NCI-H1930 (cell line): Measurements from ENCODE around the gene CNN2.

ENCODE experiments used
- DNase-seq, 2 experiments: peaks; one replicate each; lab custom pipeline; 2025; lab: John Stamatoyannopoulos, UW

Gene CNN2

DNA sequence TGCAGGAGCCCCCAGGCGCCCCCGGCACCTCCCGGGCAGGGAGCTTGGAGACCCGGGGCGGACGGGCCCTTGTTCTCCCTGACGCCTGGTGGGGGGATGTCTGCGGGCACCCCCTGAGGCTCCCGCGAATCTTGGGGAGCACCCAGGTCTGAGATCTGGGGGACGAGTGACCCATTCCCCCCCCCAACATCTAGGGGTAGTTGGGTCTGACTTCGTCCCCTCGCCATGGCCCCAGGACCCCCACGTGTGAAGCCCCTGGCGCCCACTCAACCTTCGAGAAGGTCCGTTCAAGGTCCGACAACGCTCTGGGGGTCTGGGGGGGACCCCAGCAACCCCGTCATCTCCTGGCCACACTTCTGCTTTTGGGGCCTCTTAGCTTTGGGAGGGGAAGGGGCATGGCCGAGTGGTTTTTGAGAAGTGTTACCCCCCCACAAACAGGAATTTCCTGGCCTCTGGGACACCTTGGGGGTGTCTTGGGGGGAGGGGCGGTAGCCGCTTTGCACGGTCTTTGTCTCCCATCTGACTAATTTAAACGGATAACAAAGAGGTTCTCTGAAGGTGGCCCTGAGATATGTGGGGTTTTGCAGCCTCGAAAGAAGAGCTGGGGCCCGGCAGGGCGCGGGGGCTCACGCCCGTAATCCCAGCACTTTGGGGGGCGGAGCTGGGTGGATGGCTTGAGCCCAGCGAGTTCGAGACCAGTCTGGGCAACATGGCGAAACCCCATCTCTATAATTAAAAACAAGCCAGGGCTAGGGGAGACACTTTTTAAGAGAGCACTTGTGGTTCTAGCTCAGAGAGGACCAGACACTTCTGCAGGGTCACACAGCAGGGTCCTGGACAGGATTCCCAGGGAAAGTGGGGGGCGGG is 608 bp downstream of the CNN2 start:
- DNase-seq, result no peak

DNA sequence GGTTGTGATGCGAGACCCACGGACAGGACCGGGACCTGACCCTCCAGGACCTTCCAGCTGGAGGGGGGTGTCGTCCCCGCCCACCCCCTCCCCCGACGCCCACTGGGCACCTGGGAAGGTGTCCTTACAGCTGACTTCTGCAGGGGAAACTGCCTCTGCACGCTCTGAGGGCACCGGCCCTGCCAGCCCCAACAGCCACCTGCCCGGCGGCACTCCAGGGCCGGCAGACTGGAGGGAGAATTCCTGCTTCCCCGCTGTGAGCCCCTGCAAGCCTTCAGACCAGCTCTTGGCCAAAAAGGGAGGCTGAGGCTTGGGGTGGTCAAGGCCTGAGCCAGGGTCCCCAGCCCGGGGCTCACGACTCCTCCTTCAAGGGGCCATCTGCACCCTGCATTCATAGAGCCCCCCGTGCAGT is 1.2 kb downstream of the CNN2 start:
- DNase-seq, result no peak

DNA sequence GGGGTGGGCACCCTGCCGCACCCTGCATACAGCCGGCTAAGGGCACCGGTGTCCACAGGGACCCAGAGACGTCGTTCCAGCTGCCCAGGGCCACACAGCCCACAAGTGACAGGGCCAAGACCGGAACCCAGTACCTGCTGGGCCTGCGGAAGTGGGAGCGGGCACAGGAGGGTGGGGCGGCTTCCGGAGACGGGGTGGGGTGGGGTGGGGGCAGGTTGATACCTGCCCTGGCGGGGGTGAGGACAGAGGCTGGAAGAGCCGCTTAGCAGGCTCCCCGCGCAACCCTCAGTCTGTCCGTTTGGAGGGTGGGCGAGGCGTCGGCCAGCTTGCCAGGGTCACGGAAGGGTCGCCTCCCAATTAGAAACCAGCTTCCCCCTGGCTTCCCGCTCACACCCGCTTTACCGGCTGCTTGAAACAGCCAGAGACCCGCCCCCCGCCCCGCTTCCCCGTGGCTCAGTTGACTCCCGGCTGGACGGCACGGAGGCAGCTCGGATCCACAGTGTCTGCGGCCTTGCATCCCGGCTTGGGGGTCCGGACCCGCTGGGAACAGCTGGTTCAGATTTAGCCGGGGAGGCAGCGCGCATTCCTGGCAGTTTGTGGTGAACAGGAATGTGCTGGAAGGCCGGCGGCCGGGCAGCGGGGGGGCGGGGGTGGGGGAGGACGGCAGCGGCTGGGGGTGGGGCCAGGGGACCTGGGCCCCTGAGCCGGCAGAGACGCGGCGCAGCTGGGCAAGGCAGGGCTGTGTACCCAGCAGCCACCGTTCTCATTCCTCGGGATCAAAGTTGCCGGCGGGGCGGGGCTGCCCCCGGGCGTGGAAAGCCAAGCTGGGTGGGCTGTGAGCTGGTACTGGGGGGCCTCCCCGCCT is 1.9 kb downstream of the CNN2 start:
- no peak for DNase-seq

DNA sequence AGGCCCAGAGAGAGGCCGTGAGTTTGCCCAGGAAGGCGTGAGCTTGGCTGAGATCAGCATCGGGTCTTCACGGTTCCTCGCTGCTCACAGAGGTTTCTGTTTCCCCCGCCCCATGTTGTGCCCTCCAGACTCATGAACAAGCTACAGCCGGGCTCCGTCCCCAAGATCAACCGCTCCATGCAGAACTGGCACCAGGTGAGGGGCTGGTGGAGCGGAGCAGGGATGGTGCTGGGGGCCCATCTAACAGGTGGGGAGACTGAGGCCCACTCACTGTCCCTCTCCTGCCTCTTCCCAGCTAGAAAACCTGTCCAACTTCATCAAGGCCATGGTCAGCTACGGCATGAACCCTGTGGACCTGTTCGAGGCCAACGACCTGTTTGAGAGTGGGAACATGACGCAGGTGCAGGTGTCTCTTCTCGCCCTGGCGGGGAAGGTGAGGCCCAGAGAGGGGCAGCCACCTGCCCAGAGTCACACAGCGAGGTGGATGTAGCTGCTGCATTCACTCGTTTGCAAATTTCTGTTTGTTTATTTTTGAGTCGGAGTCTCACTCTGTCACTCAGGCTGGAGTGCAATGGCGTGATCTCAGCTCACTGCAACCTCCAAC is 6.0 kb downstream of the CNN2 start:
- no peak for DNase-seq

DNA sequence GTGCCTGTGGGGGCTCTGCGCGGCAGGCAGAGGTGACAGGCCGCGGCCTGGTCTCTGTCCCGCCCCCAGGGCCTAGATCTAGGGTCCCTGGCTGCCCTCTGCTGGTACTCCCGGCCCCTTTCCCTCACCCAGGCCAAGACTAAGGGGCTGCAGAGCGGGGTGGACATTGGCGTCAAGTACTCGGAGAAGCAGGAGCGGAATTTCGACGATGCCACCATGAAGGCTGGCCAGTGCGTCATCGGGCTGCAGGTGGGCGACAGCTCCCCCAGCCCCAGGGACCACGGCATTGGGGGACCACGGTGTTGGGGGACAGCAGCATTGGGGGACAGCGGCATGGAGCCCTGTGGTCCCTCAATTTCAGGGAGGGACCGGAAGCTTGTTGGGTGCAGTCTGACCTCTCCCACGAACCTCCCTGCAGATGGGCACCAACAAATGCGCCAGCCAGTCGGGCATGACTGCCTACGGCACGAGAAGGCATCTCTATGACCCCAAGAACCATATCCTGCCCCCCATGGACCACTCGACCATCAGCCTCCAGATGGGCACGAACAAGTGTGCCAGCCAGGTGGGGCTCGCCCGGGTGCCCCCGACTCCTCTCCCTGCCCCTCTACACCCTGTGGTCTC is 9.7 kb downstream of the CNN2 start:
- DNase-seq, result no peak

DNA sequence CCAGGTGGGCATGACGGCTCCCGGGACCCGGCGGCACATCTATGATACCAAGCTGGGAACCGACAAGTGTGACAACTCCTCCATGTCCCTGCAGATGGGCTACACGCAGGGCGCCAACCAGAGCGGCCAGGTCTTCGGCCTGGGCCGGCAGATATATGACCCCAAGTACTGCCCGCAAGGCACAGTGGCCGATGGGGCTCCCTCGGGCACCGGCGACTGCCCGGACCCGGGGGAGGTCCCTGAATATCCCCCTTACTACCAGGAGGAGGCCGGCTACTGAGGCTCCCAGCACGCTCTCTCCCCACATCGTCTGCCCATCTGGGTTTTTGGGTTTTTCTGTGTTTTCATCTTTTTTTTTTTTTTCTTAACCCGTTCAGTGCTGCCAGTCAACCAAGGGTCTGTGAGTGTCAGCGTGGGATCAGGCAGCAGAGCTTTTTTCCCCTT is 11.2 kb downstream of the CNN2 start:
- no peak for DNase-seq

DNA sequence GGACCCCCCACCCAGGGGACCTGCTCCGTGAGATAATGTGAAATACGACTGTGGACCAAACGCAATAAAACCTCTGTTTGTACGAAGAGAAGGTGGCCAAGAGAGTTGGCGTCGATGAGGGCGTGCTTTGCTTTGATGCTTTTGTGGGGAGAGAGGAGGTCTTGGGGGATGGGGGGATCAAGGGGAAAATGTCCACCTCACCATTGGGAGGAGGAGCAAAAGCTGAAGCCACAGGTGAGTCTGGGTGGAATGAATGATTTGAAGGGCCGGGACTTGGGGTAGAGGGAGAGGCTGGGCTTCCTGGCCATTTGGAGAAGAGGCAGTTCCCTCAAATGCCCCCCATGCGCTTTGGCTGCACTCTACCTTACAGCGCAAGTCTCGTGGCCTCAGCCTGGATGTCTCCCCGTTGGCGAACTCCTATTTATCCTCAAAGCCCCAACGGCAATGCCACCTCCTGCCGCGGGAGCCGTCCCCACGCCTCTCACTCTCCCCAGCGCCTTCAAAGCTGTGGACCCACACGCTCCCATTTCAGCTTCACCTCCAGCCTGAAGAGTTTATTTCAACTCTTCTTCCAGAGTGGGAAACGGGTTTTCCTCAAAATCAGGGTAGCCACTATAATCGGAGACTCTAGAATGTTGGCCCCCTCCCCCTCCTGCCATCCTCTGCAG is 12.7 kb downstream of the CNN2 start:
- DNase-seq, result no peak

DNA sequence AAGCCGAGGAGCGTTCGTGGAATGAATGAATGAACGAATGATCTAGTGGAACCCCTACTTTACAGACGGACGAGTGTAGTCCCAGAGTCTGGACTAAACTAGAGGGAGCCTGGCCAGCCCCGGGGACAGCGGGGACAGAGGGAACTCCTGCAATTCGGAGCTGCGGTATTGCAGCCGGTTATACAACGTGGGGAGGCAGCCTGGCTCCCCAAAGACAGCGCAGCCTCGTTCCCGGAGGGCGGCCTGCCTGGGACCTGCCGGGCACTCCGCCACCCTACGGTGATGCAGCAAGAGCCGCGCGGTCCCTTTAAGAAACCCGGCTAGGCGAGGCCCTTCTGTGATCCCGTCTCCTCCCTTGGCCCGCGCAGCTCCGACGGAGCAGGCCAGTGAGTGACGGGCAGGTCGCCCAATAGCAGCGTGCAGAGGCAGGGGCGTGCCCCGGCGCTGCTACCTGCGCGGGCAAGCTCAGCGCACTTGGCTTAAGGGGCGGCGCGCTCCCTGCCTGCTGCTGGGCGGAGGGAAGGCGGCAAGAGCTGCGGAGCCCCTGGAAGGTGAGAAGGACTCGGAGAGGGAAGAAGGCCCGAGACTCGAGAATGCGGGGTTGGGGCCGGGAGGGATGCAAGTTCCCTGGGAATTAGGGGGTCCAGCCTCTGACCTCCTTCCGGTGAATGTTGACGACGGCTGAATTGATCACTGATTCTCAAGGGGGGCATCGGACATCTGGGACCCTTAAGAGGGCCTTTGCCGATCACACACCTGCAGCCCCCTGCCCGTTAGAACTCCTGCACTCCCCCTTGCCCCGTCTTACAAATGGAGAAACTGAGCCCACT is 13.5 kb downstream of the CNN2 start, which contains the start of gene ABCA7:
TSS of gene ABCA7 (plus strand) at position 462 of the 830 bp plus-strand sequence. CDS start 1,255 bp downstream, outside the sequence.
- DNase-seq, result peak; percentile 88 to 94

DNA sequence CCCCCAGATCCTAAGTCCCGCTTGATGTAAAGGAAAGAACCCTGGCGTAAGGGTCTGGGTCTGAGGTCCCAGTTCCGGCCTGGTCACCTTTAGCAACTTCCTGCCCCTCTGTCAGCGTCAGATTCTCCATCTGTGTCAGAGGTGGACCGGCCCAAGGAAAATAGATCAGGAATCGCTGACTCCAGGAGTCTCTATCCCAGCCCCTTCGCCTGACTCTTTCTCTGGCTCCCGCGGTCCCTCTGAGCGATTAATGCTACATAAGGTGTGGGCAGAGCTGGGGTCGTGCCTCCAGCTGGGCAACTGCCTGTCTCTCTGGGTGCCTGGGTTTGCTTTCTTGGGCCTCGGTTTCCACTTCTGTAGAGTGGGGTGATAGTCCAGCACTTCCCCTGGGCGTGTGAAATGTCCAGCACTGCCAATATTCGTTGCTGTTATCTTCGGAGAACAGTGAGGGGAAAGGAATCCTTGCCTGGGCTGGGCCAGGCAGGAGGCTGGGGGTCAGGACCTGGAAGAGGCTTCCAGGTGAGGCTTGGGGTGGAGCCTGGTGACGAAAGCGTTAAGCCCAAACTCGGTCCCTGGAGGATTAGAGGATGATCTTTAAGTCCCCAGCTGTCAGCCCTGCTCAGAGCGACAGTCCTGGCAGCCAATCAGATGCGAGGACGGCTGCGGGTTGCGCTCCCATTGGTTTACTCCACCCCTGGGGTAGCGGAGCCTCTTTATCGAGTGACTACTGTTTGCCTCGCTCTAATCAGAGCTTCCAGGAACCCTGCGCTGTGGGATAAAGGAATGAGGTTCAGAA is 14.3 kb downstream of the CNN2 start:
- DNase-seq, result peak; percentile 59 to 60

DNA sequence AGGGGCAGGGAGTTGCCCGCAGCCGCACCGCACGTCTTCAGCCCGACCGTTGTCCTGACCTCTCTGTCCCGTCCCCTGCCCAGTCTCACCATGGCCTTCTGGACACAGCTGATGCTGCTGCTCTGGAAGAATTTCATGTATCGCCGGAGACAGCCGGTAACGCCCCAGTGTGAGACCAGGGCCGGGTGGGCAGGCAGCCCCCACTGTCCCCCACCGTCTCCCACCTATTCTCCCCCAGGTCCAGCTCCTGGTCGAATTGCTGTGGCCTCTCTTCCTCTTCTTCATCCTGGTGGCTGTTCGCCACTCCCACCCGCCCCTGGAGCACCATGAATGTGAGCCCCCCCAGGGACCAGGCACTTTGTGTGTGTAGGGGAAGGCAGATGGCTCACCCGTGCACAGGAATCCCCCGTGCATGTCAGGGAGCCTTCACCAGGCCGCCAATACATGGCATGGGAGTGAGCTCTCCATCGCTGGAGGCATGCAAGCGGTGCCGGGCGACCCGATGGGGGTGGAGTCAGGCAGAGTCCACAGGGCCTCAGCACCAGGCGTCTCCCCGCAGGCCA is 14.9 kb downstream of the CNN2 start:
- DNase-seq, result no peak

DNA sequence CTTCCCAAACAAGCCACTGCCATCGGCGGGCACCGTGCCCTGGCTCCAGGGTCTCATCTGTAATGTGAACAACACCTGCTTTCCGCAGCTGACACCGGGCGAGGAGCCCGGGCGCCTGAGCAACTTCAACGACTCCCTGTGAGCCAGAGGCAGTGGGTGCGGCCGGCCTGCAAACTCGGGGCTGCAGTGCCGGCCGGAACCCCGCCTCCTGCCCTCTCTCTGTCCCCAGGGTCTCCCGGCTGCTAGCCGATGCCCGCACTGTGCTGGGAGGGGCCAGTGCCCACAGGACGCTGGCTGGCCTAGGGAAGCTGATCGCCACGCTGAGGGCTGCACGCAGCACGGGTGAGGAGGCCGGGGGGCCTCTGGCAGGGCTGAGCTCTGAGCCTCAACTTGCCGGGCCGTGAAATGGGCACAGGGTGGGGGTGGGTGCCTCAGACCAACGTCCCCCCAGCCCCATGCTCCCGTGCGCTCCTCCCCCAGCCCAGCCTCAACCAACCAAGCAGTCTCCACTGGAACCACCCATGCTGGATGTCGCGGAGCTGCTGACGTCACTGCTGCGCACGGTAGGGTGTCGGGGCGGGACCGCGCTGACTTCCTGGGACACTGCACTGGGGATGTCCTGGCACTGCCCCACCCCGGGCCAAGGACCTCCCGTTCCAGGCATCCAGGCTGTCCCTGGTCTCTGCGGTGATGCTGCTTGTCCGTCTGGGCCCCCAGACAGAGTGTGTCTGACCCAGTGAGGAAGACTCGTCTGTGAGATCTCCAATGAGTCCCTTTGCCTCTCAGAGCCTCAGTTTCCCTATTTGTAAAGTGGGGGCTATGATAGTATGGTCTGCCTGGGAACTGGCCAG is 15.7 kb downstream of the CNN2 start:
- DNase-seq, result no peak

DNA sequence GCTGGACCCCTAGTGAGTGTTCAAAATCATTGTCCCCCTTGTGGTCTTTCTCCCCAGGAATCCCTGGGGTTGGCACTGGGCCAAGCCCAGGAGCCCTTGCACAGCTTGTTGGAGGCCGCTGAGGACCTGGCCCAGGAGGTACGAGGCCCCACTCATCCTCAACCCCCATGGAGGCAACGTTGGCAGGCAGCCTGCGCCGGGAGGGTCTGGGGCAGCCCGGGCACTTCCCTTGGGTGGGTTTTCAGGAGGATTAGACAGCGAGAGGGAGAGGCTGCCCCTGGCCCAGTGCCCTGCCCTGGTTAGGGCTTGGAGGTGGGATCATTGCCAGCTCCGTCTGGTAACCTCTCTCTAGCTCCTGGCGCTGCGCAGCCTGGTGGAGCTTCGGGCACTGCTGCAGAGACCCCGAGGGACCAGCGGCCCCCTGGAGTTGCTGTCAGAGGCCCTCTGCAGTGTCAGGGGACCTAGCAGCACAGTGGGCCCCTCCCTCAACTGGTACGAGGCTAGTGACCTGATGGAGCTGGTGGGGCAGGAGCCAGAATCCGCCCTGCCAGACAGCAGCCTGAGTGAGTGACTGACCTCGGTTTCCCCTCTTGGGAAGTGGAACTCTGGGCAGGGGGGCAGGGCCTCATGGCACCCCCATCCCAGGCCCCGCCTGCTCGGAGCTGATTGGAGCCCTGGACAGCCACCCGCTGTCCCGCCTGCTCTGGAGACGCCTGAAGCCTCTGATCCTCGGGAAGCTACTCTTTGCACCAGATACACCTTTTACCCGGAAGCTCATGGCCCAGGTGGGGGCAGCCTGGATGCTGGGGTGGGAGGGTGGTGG is 16.5 kb downstream of the CNN2 start:
- no peak for DNase-seq

DNA sequence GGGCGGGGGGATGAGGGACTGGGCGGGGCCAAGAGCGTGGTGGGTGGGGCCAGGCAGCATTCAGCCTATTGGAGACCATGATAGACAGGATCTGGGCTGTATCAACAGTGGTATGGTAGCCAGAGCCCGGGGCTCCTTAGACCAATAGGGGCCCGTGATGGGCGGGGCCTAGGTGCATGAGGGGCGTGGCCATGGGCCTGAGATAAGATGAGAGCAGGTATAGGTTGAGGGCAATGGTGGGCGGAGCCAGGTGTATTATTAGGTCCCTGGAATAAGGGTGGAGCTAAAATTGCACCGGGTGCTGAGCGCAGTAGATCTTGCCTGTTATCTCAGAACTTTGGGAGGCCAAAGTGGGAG is 18.8 kb downstream of the CNN2 start:
- no peak for DNase-seq

DNA sequence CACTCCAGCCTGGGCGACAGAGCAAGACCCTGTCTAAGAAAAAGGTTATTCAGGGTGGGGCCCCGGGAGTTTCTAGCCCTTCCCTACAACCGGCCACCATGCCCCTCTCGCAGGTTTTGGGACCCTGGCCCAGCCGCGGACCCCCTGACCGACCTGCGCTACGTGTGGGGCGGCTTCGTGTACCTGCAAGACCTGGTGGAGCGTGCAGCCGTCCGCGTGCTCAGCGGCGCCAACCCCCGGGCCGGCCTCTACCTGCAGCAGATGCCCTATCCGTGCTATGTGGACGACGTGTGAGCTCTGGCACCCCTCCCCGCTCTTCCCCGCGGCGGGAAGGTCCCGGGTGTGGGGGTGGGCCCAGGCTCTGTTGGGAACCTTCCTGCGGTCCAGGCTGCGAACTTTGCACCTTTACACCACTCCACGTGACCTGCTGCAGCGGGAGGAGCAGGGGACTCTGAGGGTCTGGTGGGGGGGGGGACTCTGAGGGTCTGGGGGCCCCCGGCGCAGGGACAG is 19.8 kb downstream of the CNN2 start:
- DNase-seq, result no peak

DNA sequence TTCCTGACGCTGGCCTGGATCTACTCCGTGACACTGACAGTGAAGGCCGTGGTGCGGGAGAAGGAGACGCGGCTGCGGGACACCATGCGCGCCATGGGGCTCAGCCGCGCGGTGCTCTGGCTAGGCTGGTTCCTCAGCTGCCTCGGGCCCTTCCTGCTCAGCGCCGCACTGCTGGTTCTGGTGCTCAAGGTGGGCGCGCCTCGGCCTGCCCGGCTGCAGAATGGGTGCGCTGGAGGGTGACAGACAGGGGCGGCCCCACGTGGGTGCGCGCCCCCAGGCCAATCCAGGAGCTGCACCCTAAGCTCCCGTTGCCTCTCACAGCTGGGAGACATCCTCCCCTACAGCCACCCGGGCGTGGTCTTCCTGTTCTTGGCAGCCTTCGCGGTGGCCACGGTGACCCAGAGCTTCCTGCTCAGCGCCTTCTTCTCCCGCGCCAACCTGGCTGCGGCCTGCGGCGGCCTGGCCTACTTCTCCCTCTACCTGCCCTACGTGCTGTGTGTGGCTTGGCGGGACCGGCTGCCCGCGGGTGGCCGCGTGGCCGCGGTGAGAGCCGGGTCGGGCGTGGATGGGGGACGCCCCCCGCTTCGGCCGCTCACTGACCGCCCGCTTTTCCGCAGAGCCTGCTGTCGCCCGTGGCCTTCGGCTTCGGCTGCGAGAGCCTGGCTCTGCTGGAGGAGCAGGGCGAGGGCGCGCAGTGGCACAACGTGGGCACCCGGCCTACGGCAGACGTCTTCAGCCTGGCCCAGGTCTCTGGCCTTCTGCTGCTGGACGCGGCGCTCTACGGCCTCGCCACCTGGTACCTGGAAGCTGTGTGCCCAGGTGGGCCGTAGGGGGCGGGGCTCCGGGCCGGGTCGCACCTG is 20.7 kb downstream of the CNN2 start:
- DNase-seq, result no peak

DNA sequence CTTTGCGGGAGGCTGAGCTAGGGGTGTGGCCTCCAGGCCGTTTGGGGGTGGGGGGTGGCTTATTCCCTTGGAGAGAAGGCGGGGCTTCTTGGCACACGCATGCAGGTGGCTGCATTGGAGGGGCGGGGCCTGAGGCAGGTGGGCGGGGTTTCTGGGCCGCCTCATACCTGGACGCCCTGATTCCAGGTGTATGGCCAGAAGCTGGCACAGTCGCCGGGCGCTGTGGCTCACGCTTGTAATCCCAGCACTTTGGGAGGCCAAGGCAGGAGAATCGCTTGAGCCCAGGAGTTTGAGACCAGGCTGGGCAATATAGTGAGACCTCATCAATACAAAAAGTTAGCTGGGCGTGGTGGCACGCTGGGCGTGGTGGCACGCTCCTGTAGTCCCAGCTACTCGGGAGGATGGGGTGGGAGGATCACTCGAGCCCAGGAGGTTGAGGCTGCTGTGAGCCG is 21.3 kb downstream of the CNN2 start:
- DNase-seq, result no peak
